NCI-H82 treated with DMSO at 0.1 percent for 48 hours (cell line): ENCODE results near the gene SCGB3A1.

ENCODE experiments used
- DNase-seq: peaks from one replicate; lab custom pipeline; 2025; ENCODE audit not compliant: unreplicated experiment; lab: John Stamatoyannopoulos, UW

The SCGB3A1 gene

DNA sequence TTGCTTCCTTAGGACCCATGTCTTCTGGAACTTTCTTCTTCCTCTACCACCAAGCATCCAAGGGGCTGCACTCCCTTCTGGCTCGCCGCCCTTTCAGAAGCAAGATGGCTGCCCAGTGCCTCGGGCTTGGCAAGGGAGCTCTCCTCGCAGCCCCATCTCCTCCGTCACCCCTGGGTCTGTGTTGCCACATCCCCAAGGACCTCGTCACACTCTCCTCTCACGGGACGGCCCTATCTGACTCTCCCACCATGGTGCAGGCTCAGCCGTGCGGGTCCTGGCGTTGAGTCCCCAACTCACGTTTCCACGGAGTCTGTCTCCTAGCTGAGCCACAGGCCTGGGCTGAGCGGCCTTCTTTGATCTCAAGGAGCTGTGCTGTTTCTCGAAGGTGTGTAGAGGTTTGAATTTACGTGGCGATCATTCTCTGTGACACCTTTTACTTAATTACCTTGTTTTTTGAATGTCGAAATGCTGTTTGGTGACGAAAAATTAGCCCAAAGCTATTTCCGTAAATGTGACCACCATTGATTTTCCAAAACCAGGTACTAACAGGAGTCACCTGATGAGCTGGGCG lies 15.0 kb upstream of the SCGB3A1 start:
- no peak for DNase-seq

DNA sequence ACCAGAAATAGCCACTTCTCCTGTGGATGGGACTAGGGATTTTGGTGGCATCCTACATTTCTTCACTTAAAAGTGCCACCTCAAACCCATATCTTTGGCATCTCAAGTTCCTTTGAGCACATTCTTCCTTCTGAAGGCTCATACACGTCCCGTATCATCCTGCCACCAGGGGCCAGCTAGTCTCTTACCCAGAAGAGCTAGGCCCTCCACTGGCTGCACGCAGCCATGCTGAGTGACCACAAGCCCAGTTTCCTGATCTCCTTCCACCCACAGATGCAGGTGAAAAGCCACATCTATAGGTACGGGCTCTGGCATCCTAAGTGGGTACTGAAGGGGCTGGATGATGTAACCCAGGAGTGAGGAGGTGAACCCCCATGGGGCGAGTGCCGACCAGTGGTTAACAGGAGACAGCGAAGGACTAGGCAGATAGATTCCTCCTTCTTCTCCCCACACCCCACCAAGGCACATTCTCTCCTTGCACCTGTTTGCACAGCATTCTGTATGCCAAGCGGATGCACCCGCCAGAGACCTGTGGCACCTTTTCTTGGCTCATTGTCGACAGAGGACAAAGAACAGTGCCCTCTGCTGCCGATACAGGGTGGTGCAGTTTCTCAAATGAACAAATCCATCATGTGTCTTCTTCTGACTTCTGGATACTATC lies 14.4 kb upstream of the SCGB3A1 start:
- peak; percentile 1 for DNase-seq

DNA sequence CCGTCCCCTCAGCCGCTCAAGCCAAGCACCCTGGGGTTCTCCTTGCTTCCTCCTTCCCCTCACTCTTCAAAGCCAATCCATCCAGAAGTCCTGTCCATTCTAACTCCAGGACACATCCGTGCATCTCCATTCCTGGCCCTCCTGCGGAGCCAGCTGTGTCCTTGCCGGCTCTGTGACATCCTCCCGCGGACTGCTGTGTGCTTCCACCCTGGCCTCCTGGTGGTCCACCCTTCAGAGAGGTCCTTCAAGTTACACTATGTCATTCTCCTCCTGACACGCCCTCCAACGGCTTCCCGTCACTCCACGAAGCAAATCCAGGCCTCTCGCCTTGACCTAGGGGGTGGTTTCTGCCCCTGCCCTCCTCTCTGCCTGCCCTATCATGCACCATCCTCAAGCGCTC lies 13.0 kb upstream of the SCGB3A1 start:
- no peak for DNase-seq

DNA sequence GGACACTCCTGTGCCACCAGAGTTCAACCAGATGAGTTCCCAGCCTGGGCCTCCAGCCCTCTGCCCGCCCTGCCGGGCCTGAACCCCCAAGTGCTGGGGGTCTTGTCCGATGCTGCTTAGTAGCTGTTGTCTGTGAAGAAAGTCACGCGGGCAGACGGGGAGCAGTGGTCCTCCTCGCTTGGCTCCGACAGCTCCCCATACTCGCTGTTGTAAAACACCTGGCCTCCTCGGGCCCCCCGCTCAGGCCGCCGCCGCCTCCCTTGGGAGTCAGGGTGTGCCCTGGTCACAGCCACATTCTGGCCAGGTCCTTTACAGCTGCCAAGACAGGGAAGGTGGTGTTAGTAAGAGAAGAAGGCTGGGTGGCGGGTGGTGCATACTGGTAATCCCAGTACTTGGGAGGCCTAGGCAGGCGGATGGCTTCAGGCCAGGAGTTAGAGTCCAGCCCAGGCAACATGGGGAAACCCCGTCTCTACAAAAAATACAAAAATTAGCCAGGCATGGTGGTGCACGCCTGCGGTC lies 11.8 kb upstream of the SCGB3A1 start:
- no peak for DNase-seq

DNA sequence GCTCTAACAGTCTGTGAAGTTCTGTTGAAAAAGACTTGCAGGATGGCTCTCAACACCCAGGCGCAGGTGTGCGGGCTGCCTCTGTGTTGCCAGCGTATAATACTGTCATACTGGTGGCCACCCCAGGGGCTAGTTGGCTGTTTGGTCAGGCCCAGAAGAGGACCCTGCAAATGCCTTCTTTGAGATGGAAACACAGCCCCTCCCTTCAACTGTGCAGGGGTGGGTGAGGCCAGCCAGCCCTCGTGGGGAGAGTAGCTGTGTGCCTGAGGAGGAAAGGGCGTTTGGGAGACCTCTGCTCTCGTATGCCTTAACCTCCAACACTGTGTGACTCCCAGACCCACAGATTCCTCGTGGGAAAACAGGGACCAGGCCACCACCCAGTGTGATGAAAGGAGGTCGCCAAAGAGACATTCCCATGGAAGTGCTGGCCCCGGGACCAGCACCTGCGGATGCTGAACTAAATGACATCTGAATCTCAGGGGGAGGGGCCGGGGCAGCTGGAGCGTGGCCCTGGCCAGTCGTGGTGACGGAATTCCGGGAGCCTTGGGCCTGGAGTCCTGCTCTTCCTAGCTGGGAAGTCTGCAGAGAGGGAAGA lies 11.3 kb upstream of the SCGB3A1 start:
- no peak for DNase-seq

DNA sequence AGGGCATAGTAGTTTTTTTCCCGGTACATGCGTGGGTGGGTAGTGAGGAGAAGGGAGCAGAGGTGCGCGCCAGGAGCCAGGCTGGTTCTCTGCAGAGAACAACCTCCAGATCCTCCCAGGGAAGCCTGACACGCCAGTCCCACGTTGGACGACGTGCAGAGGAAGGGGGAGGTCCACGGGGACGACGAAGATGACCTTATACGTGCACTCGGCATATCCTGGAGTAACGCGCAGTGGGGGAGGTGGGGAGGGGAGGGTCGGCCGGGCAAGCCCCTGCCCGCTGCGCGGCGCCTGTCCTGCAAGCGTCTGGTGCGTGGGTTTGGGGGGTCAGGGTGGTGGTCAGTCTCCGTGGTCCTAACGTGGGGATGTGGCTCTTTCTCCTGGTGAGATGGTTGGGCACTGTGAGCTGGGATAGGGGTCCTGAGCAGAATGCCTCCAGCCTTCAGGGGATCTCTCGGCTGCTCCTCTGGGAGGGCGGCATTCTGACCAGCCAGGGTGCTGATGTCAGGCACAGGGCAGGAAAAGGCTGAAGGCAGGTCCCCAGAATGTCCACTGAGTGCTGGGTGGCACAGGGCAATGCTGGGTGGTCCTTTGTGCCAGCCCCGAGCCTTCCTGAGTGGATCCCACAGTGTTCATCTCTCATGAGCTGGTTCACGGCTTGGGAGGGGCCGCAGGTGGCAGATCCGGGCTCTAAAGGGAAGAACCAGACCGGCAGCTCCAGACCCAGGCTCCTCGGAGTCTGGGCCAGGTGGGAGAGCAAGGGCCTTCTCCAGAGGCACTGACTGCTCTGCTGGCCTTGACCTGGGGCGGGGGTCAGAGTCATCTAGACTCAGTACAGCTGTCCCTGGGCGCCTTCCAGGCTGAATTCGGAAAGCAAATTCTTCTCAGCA lies 10.5 kb upstream of the SCGB3A1 start:
- DNase-seq = no peak

DNA sequence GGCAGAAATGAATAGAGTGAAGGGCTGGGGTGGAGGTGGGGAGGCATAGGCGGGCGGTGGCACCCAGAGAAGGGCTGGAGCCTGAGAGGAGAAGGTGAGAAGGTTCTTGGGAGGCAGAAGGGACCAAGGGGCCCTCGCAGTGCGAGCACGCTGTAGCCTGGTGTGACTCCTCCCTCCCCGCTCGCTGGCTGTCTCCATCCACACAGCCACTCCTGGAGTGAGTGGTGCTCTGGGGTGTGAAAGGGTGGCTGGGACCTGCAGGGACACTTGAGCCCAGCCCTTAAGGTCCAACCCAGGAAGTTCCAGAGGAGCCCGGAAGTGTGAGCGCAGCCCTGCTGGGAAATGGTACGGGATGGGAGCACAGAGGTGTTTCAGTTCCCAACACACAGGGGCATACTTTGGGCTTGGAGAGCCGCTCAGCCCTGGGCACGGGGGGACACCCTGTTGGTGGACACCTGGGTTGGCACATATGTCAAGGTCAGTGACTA lies 9.3 kb upstream of the SCGB3A1 start:
- no peak for DNase-seq

DNA sequence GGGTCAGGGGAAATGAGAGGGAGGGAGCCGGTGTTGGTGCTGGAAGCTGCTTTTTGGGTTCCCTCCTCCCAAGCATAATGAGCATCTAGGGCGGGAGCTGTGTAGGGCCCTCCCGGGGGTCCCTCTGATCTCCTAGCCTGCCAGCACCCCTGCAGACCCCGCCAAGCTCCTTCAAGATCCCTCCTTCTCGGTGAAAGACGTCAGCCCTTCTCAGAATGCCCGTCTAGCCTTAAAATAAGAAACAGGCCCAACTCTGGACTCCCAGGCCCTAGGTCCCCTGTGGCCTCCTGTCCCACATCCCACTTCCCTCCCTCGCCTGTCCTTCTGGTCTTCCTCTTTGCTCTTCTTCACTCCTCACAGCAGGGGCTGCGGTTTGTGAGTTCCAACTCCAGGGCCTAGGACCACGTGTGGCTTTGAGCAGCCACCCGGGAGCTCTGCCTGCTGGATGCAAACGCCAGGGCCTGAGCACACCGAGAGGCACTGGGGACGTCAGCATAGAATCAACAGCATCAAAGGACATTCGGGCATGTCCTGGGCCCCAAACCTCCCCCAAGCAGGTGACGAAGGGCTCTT lies 8.8 kb upstream of the SCGB3A1 start:
- DNase-seq = no peak

DNA sequence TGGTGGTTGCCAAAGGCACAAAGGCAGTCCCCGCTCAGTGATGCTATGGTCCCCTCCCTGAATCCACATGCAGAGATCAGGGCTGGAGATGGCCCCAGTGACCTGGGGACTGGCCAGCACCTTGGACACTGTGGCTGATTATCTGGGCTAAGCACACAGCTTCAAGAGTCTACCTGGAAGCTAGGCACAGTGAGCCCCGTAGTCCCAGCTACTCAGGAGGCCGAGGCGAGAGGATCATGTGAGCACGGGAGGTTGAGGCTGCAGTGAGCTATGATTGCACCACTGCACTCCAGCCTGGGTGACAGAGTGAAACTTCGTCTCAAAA lies 8.3 kb upstream of the SCGB3A1 start:
- DNase-seq = no peak

DNA sequence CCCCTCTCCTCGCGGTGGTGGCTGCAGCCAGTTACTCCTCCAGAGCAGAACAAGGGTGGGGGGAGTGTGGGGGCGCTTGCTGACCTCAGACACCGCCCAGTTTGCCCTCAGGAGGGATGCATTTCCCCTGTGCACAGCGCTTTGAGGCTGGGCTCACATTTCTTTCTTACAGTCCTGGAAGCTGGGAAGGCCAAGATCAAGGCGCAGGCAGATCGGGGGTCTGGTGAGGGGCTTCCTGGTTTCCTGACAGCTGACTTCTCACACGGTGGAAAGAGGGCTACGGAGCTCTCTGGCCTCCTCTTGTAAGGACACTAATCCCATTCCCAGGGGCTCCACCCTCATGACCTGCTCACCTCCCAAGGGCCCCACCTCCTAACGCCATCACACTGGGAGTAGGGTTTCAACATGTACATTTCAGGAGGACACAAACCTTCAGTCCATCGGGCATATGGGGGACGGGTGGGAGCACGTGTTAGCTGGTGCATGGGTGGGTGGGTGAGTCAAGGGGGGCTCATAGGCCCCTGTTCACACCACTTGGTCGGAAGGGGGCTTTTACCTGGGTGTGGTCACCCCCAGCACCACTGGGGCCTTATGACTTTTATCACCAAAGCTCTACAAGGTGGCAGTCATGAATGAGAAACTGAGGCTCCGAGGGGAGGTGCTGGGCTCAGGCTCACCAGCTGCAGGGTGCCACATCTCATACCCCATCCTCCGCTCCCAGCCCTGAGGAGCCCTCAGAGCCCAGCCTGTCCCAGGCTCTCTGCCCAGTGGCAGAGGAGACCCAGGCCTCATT lies 7.7 kb upstream of the SCGB3A1 start:
- DNase-seq = no peak

DNA sequence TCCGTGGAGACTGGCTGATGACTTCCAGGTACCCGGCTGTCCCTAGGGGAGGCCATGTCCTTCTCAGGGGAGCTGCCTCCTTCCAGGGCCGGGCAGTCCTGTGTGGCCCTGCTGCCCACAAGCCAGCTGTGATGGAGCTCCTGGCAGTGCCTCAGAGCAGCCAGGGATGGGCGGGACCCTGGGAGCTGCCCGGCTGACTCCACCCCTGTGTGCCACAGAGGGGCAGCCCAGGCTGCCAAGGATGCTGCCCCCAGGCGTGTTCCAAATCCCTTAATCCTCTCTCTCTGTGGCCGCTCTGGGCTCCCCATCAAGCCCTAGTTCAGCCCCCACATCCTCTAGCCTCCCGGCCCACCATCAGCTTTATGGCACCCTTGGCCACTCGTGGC lies 7.0 kb upstream of the SCGB3A1 start:
- no peak for DNase-seq

DNA sequence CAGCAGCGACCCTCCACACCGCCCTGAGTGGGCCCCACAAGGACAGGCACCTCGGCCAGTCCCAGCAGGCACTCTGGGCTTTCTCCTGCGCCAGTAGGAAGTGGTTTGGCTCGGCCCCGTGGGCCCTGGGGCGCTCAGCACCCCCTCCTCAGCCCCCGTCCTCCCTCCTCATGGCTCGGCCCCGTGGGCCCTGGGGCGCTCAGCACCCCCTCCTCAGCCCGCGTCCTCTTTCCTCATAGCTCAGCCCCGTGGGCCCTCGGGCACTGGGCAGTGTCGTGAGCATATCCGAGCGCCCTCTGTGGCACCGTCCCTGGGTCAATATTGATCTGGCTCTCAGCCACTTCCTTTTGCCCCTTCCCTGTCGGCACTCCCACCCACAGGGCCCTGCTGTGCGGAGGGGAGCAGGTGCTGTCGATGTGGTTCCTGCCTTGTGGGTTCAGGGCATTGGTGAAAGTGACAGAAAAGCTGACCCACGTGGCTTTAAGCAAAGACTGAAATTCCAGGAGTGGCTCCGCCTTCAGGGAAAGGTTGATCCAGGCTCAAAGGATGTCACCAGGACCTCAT lies 5.5 kb upstream of the SCGB3A1 start:
- DNase-seq = no peak

DNA sequence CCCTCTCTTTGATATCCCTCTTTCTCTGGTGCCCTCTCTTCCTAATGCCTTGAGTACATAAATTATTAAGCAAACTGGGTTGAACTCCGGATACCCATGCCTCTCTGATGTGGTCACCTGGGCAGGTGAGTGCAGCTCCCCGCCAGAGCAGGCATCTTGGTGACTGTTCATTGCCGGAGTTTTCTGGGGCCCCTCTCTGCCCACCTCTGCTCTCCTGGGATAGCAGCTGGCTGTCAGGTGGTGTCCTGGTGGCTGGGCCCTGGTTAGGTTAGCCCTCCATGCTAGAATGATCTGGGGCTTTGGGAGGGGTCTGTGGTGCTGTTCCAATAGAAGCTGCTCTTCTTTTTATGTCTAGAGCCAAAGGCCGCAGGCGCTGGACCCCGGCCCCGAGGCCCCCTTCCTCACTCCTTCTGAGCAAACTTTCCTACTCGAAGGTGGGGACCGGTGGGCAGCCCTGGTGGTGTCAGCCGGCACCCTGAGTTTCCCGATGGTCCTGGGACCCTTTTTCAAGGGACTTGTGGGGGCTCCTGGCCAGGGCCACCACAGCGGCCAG lies 4.9 kb upstream of the SCGB3A1 start:
- no peak for DNase-seq

DNA sequence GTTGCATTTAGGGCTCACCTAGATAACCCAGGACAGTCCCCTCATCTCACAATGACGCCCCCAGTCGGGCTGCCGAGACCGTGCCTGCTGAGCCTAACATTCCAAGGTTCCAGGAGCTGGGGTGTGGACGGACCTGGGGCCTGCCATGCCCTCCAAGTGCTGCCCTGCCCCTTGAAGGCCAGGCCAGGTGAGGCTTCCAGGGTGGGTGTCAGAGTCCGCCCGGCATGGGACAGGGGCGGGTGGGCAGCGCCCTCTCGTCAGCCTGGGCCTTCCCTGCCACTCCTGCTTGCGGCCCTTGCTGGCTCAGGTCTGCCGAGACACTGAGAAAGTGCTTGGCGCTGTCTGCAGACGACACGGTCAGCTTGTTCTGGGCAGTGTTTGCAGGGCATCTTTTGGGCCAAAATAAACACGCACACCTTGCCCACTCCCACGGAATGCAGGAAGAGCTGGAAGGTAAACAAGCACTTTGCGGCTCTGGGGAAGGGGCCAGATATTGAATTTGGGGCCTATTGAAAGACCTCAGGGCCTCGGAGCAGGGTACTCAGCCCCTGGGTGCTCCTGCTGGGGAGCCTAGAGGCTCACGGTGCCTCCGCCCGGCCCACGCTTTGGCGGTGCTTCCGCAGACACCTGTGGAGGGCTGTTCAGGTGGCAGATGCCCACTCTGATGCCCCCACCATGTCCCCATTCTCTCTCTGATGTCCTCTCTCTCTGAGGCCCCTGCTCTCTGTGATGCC lies 4.2 kb upstream of the SCGB3A1 start:
- DNase-seq = no peak

DNA sequence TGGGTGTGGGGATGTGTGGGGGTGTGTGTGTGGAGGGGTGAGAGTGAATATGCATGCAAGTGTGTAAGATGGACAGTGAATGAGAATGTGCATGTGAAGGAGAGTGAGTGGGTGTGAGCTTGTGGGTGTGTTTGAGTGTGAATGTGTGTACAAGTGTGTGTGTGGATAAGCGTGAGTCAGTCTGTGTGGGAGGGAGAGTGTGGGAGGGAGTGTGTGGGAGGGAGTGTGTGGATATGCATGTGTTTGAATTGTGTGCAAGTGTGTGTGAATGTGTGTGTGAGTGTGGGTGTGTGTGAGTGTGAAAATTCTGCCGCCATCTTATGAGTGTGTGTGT lies 3.7 kb upstream of the SCGB3A1 start:
- no peak for DNase-seq

DNA sequence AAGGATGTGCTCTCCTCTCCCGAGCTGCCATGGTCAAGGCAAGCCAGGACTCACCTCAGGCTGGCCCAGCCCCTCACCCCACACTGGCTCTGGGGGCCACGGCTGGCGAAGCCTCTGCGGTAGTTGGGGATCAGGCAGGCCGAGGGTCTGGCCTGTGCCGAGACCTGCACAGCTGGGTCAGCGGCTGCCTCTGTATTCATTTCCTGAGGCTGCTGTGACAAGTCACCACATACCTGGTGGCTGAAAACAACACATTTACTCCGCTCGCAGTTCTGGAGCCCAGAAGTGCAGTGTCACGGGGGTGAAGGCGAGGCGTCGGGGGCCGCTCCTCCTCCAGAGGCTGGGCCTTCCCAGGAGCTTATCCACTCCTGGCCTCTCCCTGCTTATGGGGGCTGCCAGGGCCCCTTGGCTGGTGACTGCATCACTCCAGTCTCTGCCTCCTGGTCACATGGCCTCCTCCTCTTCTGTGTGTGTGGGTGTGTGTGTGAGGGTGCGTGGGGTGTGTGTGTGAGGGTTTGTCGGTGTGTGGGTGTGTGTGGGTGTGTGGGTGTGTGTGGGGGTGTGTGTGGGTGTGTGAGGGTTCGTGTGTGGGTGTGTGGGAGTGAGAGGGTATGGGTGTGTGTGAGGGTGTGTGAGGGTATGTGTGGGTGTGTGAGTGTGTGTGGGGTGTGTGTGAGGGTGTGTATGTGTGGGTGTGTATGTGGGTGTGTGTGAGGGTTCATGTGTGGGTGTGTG lies 3.2 kb upstream of the SCGB3A1 start:
- no peak for DNase-seq

DNA sequence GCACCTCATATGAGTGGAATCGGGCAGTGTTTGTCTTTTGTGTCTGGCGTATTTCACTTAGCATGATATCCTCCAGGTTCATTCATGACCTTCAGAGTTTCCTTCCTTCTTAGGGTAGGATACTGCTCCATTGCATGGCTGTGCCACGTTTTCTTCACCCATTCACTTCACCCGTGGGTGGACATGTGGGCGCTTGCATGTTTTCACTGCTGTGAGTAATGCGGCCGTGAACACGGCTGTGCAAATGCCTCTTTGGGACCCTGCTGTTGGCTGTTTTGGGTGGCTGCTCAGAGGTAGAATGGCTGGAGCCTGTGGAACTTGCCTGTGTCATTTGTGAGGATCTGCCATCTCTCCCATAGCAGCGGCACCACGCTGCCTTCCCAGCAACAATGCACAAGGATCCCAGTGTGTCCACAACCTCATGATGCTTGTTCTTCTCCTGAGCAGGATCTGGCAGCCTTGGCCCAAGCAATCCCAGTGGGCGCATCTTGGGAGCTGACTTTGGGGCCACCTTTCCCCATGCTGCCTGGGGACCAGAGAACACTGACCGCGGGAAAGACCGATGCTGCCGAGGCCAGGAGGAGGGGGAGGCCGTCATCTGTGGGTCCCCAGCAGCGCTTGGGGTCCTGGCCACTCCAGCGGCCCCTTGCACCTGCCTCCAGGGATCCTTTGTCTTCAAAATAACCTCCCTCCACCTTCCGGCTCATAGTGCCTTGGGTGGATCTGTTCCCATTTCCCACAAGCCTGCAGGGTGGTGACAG lies 2.3 kb upstream of the SCGB3A1 start:
- no peak for DNase-seq

DNA sequence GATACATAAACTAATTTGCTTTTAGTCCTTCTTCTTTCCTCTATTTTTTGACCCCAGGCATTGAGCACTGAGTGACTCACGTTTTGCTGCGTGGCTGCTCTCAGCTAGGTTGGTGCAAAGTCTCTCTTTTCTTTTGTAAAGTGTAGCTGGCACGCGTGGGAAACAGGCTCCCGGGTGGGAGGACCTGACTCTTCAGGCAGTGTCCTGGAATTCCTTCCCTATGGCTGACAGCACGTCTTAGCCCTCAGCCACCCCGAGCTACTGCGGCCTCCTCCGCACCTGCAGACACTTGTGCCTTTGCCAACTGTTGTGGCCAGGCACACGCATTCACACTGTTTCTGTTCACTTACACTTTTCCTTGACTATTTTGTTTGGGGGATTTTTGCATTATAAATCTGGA lies 877 bp upstream of the SCGB3A1 start:
- no peak for DNase-seq
